ENCODE measurements around the gene MYH14. TPM values are rescaled to one million over a fixed set of nuclear protein-coding genes. Genes with fewer than 3 reads are reported as not detected.

Gene MYH14
- total and polyA plus RNA-seq, 2 experiments from 2014 or later = 1.8 to 3.0 TPM

DNA sequence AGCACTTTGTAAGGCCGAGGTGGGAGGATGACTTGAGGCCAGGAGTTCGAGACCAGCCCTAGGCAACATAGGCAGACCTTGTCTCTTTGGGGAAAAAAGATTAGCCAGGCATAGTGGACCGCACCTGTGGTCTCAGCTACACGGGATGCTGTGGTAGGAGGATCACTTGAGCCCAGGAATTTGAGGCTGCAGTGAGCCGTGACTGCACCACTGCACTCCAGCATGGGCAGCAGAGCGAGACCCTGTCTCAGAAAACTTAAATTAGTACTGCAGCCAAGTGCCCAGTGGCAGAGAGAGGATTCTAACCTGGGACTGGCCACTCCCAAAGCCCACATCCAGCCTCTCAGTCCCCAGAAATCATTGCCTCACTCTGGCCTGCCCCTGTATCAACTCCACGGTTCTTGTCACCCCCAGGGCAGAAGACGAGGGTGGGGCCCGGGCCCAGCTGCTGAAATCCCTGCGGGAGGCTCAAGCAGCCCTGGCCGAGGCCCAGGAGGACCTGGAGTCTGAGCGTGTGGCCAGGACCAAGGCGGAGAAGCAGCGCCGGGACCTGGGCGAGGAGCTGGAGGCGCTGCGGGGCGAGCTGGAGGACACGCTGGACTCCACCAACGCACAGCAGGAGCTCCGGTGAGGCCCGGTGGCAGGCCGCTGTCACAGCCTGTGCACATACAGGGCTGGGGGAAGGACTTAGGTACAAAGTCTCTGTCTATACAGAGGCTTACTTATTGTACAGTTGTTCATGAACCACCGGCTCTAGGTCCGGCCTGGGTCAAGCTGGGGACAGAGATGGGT is 72.4 kb downstream of the MYH14 start:
- H3K4me1 ChIP-seq (ENCODE audit: low read depth) = peaks cover 5% of the 10 kb centered on the region
- H3K36me3 ChIP-seq = no peaks in the 10 kb centered on the region
- H3K4me3 ChIP-seq = no peak overlapping the region
- H3K27ac ChIP-seq = no peak overlapping the region
- DNase-seq (ENCODE audit: low read depth in 1 of 2, low spot score in 1 of 2) = no peak
- H3K9me3 ChIP-seq (ENCODE audit: low read depth) = no peaks in the 10 kb centered on the region
- no peaks in the 10 kb centered on the region for H3K27me3 ChIP-seq
- TF ChIP-seq, protein P1, sequence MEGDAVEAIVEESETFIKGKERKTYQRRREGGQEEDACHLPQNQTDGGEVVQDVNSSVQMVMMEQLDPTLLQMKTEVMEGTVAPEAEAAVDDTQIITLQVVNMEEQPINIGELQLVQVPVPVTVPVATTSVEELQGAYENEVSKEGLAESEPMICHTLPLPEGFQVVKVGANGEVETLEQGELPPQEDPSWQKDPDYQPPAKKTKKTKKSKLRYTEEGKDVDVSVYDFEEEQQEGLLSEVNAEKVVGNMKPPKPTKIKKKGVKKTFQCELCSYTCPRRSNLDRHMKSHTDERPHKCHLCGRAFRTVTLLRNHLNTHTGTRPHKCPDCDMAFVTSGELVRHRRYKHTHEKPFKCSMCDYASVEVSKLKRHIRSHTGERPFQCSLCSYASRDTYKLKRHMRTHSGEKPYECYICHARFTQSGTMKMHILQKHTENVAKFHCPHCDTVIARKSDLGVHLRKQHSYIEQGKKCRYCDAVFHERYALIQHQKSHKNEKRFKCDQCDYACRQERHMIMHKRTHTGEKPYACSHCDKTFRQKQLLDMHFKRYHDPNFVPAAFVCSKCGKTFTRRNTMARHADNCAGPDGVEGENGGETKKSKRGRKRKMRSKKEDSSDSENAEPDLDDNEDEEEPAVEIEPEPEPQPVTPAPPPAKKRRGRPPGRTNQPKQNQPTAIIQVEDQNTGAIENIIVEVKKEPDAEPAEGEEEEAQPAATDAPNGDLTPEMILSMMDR (IDR thresholded peaks at IDR 0.05; ENCODE audit: low read depth, low read length) = no peak

DNA sequence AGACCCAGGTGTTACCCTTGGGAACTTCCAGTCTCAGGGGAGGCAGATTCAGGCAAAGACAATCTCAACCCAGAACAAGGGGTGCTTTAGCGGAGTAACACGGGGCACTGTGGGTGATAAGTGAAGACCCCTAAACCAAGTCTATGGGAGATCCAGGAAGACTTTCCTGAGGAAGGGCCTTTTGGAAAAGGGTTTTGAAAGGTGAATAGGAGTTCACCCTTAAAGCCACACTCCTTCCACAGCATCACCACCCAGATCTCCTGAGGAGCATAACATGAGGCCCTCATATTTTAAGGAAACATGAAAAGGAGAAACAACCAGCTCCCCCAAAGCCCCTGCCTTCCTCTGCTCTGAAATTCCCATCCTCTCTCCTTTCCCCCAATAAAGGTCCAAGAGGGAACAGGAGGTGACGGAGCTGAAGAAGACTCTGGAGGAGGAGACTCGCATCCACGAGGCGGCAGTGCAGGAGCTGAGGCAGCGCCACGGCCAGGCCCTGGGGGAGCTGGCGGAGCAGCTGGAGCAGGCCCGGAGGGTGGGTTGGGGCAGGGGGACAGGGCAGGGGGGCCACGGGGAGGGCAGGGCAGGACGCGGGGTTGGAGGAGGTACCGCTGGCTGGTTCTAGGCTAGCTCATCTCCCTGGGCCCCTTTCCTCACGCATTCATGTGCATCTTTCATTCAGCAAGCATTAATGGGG is 73.1 kb downstream of the MYH14 start:
- Histone ChIP-seq H3K27me3 (no peaks in the 10 kb centered on the region), H3K4me3 (no peak overlapping the region), H3K4me1 (ENCODE audit: low read depth) (peaks cover 5% of the 10 kb centered on the region), H3K9me3 (ENCODE audit: low read depth) (no peaks in the 10 kb centered on the region), H3K27ac (no peak overlapping the region), H3K36me3 (no peaks in the 10 kb centered on the region)
- no peak for DNase-seq (ENCODE audit: low read depth in 1 of 2, low spot score in 1 of 2)
- TF ChIP-seq, protein P1 (IDR thresholded peaks at IDR 0.05; ENCODE audit: low read depth, low read length) = no peak

DNA sequence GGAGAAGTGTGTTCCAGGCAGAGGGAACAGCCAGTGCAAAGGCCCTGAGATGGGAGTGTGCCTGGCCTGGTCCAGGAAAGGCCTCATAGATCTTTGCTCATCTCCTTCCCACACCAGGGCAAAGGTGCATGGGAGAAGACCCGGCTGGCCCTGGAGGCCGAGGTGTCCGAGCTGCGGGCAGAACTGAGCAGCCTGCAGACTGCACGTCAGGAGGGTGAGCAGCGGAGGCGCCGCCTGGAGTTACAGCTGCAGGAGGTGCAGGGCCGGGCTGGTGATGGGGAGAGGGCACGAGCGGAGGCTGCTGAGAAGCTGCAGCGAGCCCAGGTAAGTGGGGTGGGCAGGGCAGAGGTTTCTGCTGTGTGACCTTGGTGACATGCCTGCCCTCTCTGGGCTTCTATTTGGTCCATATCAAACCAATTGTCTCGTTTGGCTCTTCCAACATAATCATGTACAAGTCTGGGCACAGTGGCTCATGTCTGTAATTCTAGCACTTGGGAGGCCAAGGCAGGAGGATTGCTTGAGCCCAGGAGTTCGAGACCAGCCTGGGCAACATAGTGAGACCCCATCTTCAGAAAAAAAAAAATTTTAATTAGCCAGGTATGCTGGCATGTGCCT is 74.7 kb downstream of the MYH14 start:
- H3K9me3 ChIP-seq (ENCODE audit: low read depth) = no peaks in the 10 kb centered on the region
- no peaks in the 10 kb centered on the region for H3K36me3 ChIP-seq
- no peaks in the 10 kb centered on the region for H3K27me3 ChIP-seq
- H3K4me3 ChIP-seq = no peak overlapping the region
- H3K4me1 ChIP-seq (ENCODE audit: low read depth) = peaks cover 5% of the 10 kb centered on the region
- DNase-seq (ENCODE audit: low read depth in 1 of 2, low spot score in 1 of 2) = no peak
- TF ChIP-seq, protein P1 (IDR thresholded peaks at IDR 0.05; ENCODE audit: low read depth, low read length) = no peak
- H3K27ac ChIP-seq = no peak overlapping the region

DNA sequence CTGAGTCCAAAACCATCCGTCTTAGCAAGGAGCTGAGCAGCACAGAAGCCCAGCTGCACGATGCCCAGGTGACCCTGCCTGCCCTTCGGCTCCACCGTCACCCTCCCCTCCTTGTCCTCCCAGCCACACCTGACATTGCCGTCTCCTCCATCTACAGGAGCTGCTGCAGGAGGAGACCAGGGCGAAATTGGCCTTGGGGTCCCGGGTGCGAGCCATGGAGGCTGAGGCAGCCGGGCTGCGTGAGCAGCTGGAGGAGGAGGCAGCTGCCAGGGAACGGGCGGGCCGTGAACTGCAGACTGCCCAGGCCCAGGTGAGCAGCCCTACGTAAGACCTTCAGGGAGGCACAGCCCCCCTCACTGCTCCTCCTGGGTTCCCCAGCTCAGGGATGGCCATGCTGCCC is 76.7 kb downstream of the MYH14 start:
- Histone ChIP-seq H3K4me3 (no peak overlapping the region), H3K36me3 (no peaks in the 10 kb centered on the region), H3K27me3 (no peaks in the 10 kb centered on the region), H3K9me3 (ENCODE audit: low read depth) (no peaks in the 10 kb centered on the region), H3K27ac (no peak overlapping the region), H3K4me1 (ENCODE audit: low read depth) (peaks cover under 1% of the 10 kb centered on the region)
- DNase-seq (ENCODE audit: low read depth in 1 of 2, low spot score in 1 of 2) = no peak
- TF ChIP-seq, protein P1 (IDR thresholded peaks at IDR 0.05; ENCODE audit: low read depth, low read length) = no peak

DNA sequence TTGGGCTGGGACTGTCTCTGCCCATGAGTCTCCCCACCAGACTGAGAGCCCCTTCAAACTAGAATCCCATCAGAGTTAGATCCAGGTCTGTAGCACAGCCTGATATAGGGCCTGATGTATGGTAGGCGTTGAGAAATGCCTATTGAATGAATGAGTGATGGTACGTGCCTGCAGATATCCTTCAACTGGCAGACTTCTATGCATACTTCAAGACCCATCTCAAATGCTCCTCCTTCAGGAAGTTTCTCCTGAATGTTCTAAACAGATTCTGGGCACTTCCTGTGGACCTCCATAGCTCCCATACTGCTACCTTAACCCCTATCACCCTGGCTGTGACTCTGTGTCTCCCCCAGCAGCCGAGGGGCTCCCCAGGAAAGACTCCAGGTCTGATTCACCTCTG is 77.6 kb downstream of the MYH14 start:
- Histone ChIP-seq H3K4me1 (ENCODE audit: low read depth) (no peaks in the 10 kb centered on the region), H3K9me3 (ENCODE audit: low read depth) (no peaks in the 10 kb centered on the region), H3K36me3 (no peaks in the 10 kb centered on the region), H3K27ac (no peak overlapping the region), H3K27me3 (no peaks in the 10 kb centered on the region), H3K4me3 (no peak overlapping the region)
- TF ChIP-seq, protein P1 (IDR thresholded peaks at IDR 0.05; ENCODE audit: low read depth, low read length) = no peak
- no peak for DNase-seq (ENCODE audit: low read depth in 1 of 2, low spot score in 1 of 2)

All from cardiac muscle cell (in vitro differentiated cells and primary cell).